Tibial nerve (tissue), 4 donors: ENCODE results near the gene POLE4.

Source experiments
- EP300 ChIP-seq, 2 donors: sonication (generic); formaldehyde crosslinking; IDR thresholded peaks; one replicate each; pipeline ENCODE4 v1.6.1; 2017; ENCODE audit warnings: antibody characterized with exemption in 2 of 2, mild to moderate bottlenecking in 1 of 2
- POLR2A ChIP-seq, 2 donors: fragments of 450-650 bp; IDR thresholded peaks; one replicate each; pipeline ENCODE4 v1.6.1; 2017; ENCODE audit warnings: antibody characterized with exemption in 2 of 2, mild to moderate bottlenecking in 2 of 2, moderate library complexity in 2 of 2
- TF ChIP-seq, protein P1 (sequence below), 5 experiments: fragments of 200-600 bp in 3 of 5; fragments of 450-650 bp in 2 of 5; sonication (generic) in 3 of 5; IDR thresholded peaks; one replicate each; pipeline ENCODE4 v1.5.1; 2016 to 2019; ENCODE audit warnings: antibody characterized with exemption in 5 of 5, mild to moderate bottlenecking in 3 of 5, moderate library complexity in 2 of 5

DNA sequence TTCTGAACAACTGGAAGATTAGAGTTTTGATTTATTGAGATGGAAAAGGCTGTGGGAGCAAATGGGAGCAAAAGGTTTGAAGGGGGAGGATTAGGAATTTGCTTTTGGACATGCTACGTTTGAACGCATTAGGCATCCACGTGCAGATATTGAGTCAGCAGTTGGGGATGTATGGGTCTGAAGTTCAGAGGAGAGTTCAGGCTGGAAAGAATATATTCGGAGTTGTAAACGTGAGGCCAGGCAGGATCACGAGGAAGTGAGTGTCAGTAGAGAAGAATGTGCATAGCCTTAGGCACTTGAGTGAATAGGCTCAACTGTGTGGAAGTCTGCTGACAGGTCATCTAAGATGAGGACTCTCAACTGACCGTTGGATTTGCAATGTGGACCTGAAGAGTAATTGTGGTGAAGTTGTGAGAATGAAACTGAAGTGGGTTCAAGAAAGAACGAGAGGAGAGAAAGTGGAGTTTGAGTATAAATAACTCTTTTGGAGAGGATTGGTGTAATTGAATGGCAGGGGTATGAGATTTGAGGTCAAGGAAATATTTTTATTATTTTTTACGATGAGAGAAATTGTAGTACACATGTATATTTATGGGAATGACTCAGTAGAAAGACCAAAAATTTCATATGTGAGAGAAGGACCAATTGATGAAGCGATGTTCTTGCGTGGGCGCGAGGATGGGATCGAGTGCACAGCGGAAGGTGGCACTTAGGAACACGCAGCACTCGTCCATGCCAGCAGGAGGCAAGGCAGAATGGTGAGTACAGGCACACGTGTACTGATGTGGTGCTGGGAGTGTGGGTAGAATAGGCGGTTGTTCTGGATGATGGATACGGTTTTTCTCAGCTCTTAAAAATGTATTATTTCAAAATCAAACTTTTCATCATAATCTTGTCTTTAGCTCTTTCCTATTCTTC lies 40.5 kb upstream of the POLE4 start:
- TF ChIP-seq, protein P1, sequence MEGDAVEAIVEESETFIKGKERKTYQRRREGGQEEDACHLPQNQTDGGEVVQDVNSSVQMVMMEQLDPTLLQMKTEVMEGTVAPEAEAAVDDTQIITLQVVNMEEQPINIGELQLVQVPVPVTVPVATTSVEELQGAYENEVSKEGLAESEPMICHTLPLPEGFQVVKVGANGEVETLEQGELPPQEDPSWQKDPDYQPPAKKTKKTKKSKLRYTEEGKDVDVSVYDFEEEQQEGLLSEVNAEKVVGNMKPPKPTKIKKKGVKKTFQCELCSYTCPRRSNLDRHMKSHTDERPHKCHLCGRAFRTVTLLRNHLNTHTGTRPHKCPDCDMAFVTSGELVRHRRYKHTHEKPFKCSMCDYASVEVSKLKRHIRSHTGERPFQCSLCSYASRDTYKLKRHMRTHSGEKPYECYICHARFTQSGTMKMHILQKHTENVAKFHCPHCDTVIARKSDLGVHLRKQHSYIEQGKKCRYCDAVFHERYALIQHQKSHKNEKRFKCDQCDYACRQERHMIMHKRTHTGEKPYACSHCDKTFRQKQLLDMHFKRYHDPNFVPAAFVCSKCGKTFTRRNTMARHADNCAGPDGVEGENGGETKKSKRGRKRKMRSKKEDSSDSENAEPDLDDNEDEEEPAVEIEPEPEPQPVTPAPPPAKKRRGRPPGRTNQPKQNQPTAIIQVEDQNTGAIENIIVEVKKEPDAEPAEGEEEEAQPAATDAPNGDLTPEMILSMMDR (IDR thresholded peaks at IDR 0.05): no peak
- TF ChIP-seq POLR2A (IDR thresholded peaks at IDR 0.05): no peak
- no peak for TF ChIP-seq EP300 (IDR thresholded peaks at IDR 0.05)
